Endothelial cell of umbilical vein (primary cell): ENCODE results near the gene PARP3. TPM values are rescaled to one million over a fixed set of nuclear protein-coding genes. Genes with fewer than 3 reads are reported as not detected.

Experiments
- BruUV-seq: library from RNA; stranded (reverse); fragments of 400-500 nt; replicated peaks from 2 replicates; lab custom pipeline; 2021; lab: Mats Ljungman, UMichigan
- CTCF ChIA-PET: fragments of 300-600, 350-600 bp; sonication (Branson Sonifier 250); formaldehyde crosslinking; loops from one replicate; lab custom pipeline; 2021; ENCODE audit warnings: antibody characterized with exemption, inconsistent platforms; lab: Charles Lee
- POLR2A ChIA-PET: fragments of 300-600, 350-600 bp; sonication (Branson Sonifier 250); formaldehyde crosslinking; loops from one replicate; lab custom pipeline; 2021; ENCODE audit warnings: antibody characterized with exemption, inconsistent platforms; lab: Charles Lee
- DNase-seq: peaks from one replicate; pipeline ENCODE4 v3.0.0-alpha.2; 2011; ENCODE audit warnings: low read depth, low spot score
- FAIRE-seq: peaks from 2 replicates; lab custom pipeline; 2011; peaks lifted over from hg19 to GRCh38; lab: Jason Lieb, UNC
- H2AFZ ChIP-seq: 2 replicates; pipeline ENCODE4 v1.6.0; 2012; ENCODE audit warnings: low read depth, low read length, control low read depth, inconsistent platforms
- H3K27ac ChIP-seq: 2 replicates; pipeline ENCODE4 v1.5.1; 2011; ENCODE audit warnings: low read depth, mild to moderate bottlenecking, control low read depth, low read length, moderate library complexity; ENCODE audit not compliant: insufficient read depth
- H3K27me3 ChIP-seq, 2 experiments: 2 replicates each; pipeline versions ENCODE4 v1.6.0 to v1.6.1; 2011; ENCODE audit warnings: low read length in 2 of 2, mixed read lengths in 1 of 2; ENCODE audit not compliant: control insufficient read depth in 2 of 2, insufficient read depth in 2 of 2
- H3K36me3 ChIP-seq, 2 experiments: 2 replicates in 1 of 2; 3 replicates in 1 of 2; pipeline ENCODE4 v1.5.1; 2011; ENCODE audit warnings: low read length in 2 of 2, mild to moderate bottlenecking in 1 of 2, moderate library complexity in 1 of 2; ENCODE audit not compliant: control insufficient read depth in 2 of 2, insufficient read depth in 2 of 2; ENCODE audit errors: extremely low read depth in 1 of 2
- H3K4me1 ChIP-seq: 3 replicates; pipeline ENCODE4 v1.5.1; 2011; ENCODE audit warnings: mild to moderate bottlenecking, low read length; ENCODE audit not compliant: control insufficient read depth, insufficient read depth; ENCODE audit errors: extremely low read depth
- H3K4me2 ChIP-seq: 2 replicates; pipeline ENCODE4 v1.6.1; 2011; ENCODE audit warnings: low read length, control low read depth, mixed read lengths; ENCODE audit not compliant: insufficient read depth
- H3K4me3 ChIP-seq, 3 experiments: fragments of 200-600 bp in 1 of 3; sonication (generic), shearing (Covaris generic) in 1 of 3; replicated peaks in 1 of 3; 2 replicates each; pipeline ENCODE4 v1.5.1; 2011 to 2016; ENCODE audit warnings: control low read depth in 3 of 3, low read length in 3 of 3, mild to moderate bottlenecking in 2 of 3, inconsistent platforms in 1 of 3, low read depth in 1 of 3, moderate library complexity in 1 of 3; ENCODE audit not compliant: insufficient read depth in 1 of 3
- H3K79me2 ChIP-seq: 2 replicates; pipeline ENCODE4 v1.6.0; 2012; ENCODE audit warnings: low read length, inconsistent platforms; ENCODE audit not compliant: control insufficient read depth, insufficient read depth
- H3K9ac ChIP-seq: replicated peaks from 2 replicates; pipeline ENCODE3; 2011; ENCODE audit warnings: low read length, control low read depth; ENCODE audit not compliant: insufficient read depth; ENCODE audit errors: extremely low read depth
- H3K9me1 ChIP-seq: replicated peaks from 3 replicates; pipeline ENCODE4 v1.6.0; 2011; ENCODE audit warnings: mild to moderate bottlenecking, low read length; ENCODE audit not compliant: control insufficient read depth, insufficient read depth; ENCODE audit errors: extremely low read depth
- H3K9me3 ChIP-seq: replicated peaks from 2 replicates; pipeline ENCODE4 v1.5.1; 2012; ENCODE audit warnings: low read length, inconsistent platforms; ENCODE audit not compliant: control insufficient read depth, insufficient read depth
- H4K20me1 ChIP-seq: replicated peaks from 2 replicates; pipeline ENCODE3; 2011; ENCODE audit warnings: mild to moderate bottlenecking, low read length; ENCODE audit not compliant: control insufficient read depth, insufficient read depth; ENCODE audit errors: extremely low read depth
- CTCF ChIP-seq, 2 donors: IDR thresholded peaks; 1 replicate in 1 of 2; 2 replicates in 1 of 2; pipeline ENCODE4 v1.5.1; 2011; ENCODE audit warnings: low read length in 2 of 2, mild to moderate bottlenecking in 2 of 2, moderate library complexity in 2 of 2, control low read depth in 1 of 2, inconsistent platforms in 1 of 2, low read depth in 1 of 2; ENCODE audit not compliant: insufficient read depth in 1 of 2; ENCODE audit errors: extremely low read depth in 1 of 2
- EZH2 ChIP-seq: IDR thresholded peaks from 2 replicates; pipeline ENCODE4 v1.6.1; 2012; ENCODE audit warnings: borderline replicate concordance, low read depth, mild to moderate bottlenecking, moderate library complexity, low read length, inconsistent platforms; ENCODE audit not compliant: severe bottlenecking
- FOS ChIP-seq: IDR thresholded peaks from 2 replicates; pipeline ENCODE4 v1.6.1; 2011; ENCODE audit warnings: mild to moderate bottlenecking, low read length, moderate library complexity, borderline replicate concordance; ENCODE audit not compliant: insufficient read depth
- GATA2 ChIP-seq: IDR thresholded peaks from 2 replicates; pipeline ENCODE4 v1.7.0; 2011; ENCODE audit warnings: low read depth, mild to moderate bottlenecking, moderate library complexity, mixed read lengths, low read length; ENCODE audit not compliant: insufficient read length, insufficient read depth
- JUN ChIP-seq: IDR thresholded peaks from 2 replicates; pipeline ENCODE4 v1.6.1; 2011; ENCODE audit warnings: borderline replicate concordance, low read depth; ENCODE audit not compliant: insufficient read length, insufficient read depth
- MAX ChIP-seq: IDR thresholded peaks from 2 replicates; pipeline ENCODE4 v1.6.1; 2011; ENCODE audit not compliant: insufficient read depth, insufficient read length
- MYC ChIP-seq: IDR thresholded peaks from one replicate; pipeline ENCODE4 v1.6.1; 2011; ENCODE audit warnings: mild to moderate bottlenecking, low read depth, low read length
- POLR2A ChIP-seq: IDR thresholded peaks from 2 replicates; pipeline ENCODE4 v1.6.1; 2012; ENCODE audit warnings: low read depth, mild to moderate bottlenecking, control low read depth, low read length
- POLR2AphosphoS5 ChIP-seq: IDR thresholded peaks from 2 replicates; pipeline ENCODE4 v1.6.1; 2012; ENCODE audit warnings: low read depth, mild to moderate bottlenecking, control low read depth, low read length, moderate library complexity; ENCODE audit not compliant: insufficient read depth
- dilution Hi-C: fragments of 300-500 bp; cut with MboI; formaldehyde crosslinking; loops from one replicate; pipeline ENCODE4 v1.15.0; 2019; ENCODE audit warnings: low sequenced_read_pairs; ENCODE audit not compliant: extremely low pct_ligation_motif_present
- intact Hi-C: fragments of 100-400 bp; cut with micrococcal nuclease; formaldehyde crosslinking; loops from one replicate; pipeline ENCODE4 v1.10.0; 2022
- polyA plus RNA-seq, 4 experiments: library from polyadenylated mRNA; depleted of rRNA in 3 of 4; stranded (reverse) in 3 of 4; unstranded in 1 of 4; fragments of >200 nt; gene quantifications; 2 replicates each; pipeline versions ENCODE4 v1.2.1 to v1.2.3, GENCODE V29; 2011 to 2012; ENCODE audit warnings: missing spikeins in 1 of 4
- total RNA-seq: library from RNA; stranded (reverse); gene quantifications from 2 replicates; pipeline ENCODE4 v1.2.3, GENCODE V29; 2021

The PARP3 gene
- total and polyA plus RNA-seq, 2 donors (not counting 3 experiments of a cell fraction or from before 2014, with no cell fraction given): 10.0 to 13.8 TPM

DNA sequence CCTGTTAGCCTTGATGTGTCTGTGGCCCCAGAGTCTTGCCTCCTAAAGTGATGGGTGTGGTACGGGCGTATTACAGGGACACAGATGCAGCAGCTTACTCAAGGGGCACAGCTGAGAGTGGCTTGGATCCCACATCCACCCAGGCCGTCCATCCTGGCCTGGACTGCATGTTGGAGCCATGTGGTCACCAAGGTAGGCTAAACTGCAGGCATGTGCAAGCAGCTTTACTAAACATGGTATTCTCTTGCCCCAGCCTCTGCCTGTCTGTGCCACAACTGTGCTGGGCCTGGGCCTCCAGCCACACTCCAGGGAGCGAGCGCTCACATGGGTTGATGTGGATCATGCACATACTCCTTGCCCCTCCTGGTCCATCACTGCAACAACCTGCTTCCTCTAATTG is 7.0 kb downstream of the PARP3 start:
- H3K4me2 ChIP-seq: no peak overlapping the region
- H4K20me1 ChIP-seq: no peaks in the 10 kb centered on the region
- no peaks in the 10 kb centered on the region for H3K4me1 ChIP-seq
- intact Hi-C loops: loop anchor here (10.0 kb wide), 1 partner anchor 564 kb away; the partner anchor contains the start of gene MANF
- no peak overlapping the region for H2AFZ ChIP-seq
- no peak overlapping the region for H3K9ac ChIP-seq
- CTCF ChIA-PET: no interaction called here
- no peaks in the 10 kb centered on the region for H3K36me3 ChIP-seq
- no peak overlapping the region for H3K4me3 ChIP-seq
- H3K9me1 ChIP-seq: no peaks in the 10 kb centered on the region
- POLR2A ChIA-PET: no interaction called here
- H3K27me3 ChIP-seq: peaks cover 2 to 5% of the 10 kb centered on the region in 2 experiments
- no peak overlapping the region for H3K27ac ChIP-seq
- dilution Hi-C loops: no loop called here
- no peak for TF ChIP-seq POLR2AphosphoS5
- no peak for TF ChIP-seq CTCF (IDR thresholded peaks at IDR 0.05; ENCODE audit: extremely low read depth in 1 of 2, insufficient read depth in 1 of 2, low read depth in 1 of 2, low read length in 2 of 2)
- no peak for TF ChIP-seq MYC
- no peak for TF ChIP-seq FOS
- TF ChIP-seq GATA2: no peak
- TF ChIP-seq JUN: no peak
- no peak for TF ChIP-seq MAX
- TF ChIP-seq POLR2A: no peak
- no peak for TF ChIP-seq EZH2
- FAIRE-seq (no peak), DNase-seq (no peak)
- no TSS peak for BruUV-seq
- no peaks in the 10 kb centered on the region for H3K9me3 ChIP-seq
- no peaks in the 10 kb centered on the region for H3K79me2 ChIP-seq
